WTC11 (cell line): ENCODE data around the gene GSPT2. TPM values are rescaled to one million over a fixed set of nuclear protein-coding genes. Genes with fewer than 3 reads are reported as not detected.

Experiments
- ATAC-seq: fragments of 200-7000 bp; cut with Tn5 transposase; 2 replicates; pipeline ENCODE4 v1.10.0; 2021; ENCODE audit warnings: mild to moderate bottlenecking, moderate library complexity
- CTCF ChIA-PET: fragments of 300-600 bp; sonication (Branson Sonifier 250); formaldehyde crosslinking; loops from one replicate; lab custom pipeline; 2021; ENCODE audit warnings: antibody characterized with exemption; lab: Charles Lee
- POLR2A ChIA-PET: fragments of 350-600 bp; sonication (Branson Sonifier 250); formaldehyde crosslinking; loops from one replicate; lab custom pipeline; 2021; ENCODE audit warnings: antibody characterized with exemption; lab: Charles Lee
- DNase-seq: peaks from one replicate; pipeline ENCODE4 v3.0.0; 2021; ENCODE audit warnings: low spot score
- H3K27ac Mint-ChIP-seq: 2 replicates; pipeline ENCODE4 v1.8.0; 2021; ENCODE audit warnings: mixed read lengths
- H3K27me3 Mint-ChIP-seq: 2 replicates; pipeline ENCODE4 v1.8.0; 2021; ENCODE audit warnings: low read depth, mild to moderate bottlenecking, moderate library complexity, mixed read lengths
- H3K36me3 Mint-ChIP-seq: 2 replicates; pipeline ENCODE4 v1.8.0; 2021; ENCODE audit warnings: mixed read lengths
- H3K4me1 Mint-ChIP-seq: 2 replicates; pipeline ENCODE4 v1.8.0; 2022; ENCODE audit warnings: mixed read lengths
- H3K4me3 Mint-ChIP-seq: 2 replicates; pipeline ENCODE4 v1.8.0; 2021; ENCODE audit warnings: mild to moderate bottlenecking, moderate library complexity, mixed read lengths
- H3K9me3 Mint-ChIP-seq: 2 replicates; pipeline ENCODE4 v1.8.0; 2021; ENCODE audit warnings: mixed read lengths
- ATF1 ChIP-seq: sonication (generic); formaldehyde crosslinking; IDR thresholded peaks from 2 replicates; pipeline ENCODE4 v1.8.1; 2023; ENCODE audit warnings: mild to moderate bottlenecking, moderate library complexity, missing genetic modification reagents
- CDX4 ChIP-seq: fragments of 250-450 bp; sonication (Bioruptor Pico); IDR thresholded peaks from 2 replicates; pipeline ENCODE4 v1.9.0; 2021; ENCODE audit warnings: moderate library complexity, mild to moderate bottlenecking, inconsistent platforms, borderline replicate concordance
- CREB1 ChIP-seq: sonication (generic); formaldehyde crosslinking; IDR thresholded peaks from 2 replicates; pipeline ENCODE4 v1.8.0; 2023; ENCODE audit warnings: mild to moderate bottlenecking, missing genetic modification reagents
- E2F1 ChIP-seq: sonication (generic); formaldehyde crosslinking; IDR thresholded peaks from 2 replicates; pipeline ENCODE4 v1.8.0; 2022; ENCODE audit warnings: mild to moderate bottlenecking, missing genetic modification reagents
- FOXJ3 ChIP-seq: sonication (generic); formaldehyde crosslinking; IDR thresholded peaks from 2 replicates; pipeline ENCODE4 v1.9.0; 2021; ENCODE audit warnings: missing genetic modification reagents, mild to moderate bottlenecking, borderline replicate concordance
- FOXP1 ChIP-seq: sonication (generic); formaldehyde crosslinking; IDR thresholded peaks from 2 replicates; pipeline ENCODE4 v1.8.0; 2022; ENCODE audit warnings: missing genetic modification reagents, mild to moderate bottlenecking, moderate library complexity, borderline replicate concordance
- GRHL2 ChIP-seq: fragments of 250-450 bp; sonication (Bioruptor Pico); IDR thresholded peaks from 2 replicates; pipeline ENCODE4 v1.8.0; 2022; ENCODE audit warnings: mild to moderate bottlenecking, moderate library complexity; ENCODE audit not compliant: insufficient replicate concordance, severe bottlenecking
- HMGA2 ChIP-seq: fragments of 250-450 bp; sonication (Bioruptor Pico); IDR thresholded peaks from 2 replicates; pipeline ENCODE4 v1.4.0; 2021; ENCODE audit warnings: mild to moderate bottlenecking, moderate library complexity
- JAZF1 ChIP-seq: fragments of 250-450 bp; sonication (Bioruptor Pico); IDR thresholded peaks from 2 replicates; pipeline ENCODE4 v1.9.0; 2021; ENCODE audit warnings: moderate library complexity, mild to moderate bottlenecking, inconsistent platforms
- MXD4 ChIP-seq: fragments of 250-450 bp; sonication (Bioruptor Pico); IDR thresholded peaks from 2 replicates; pipeline ENCODE4 v1.8.0; 2021; ENCODE audit warnings: mild to moderate bottlenecking, moderate library complexity, borderline replicate concordance
- NR2C2 ChIP-seq: sonication (generic); formaldehyde crosslinking; IDR thresholded peaks from 2 replicates; pipeline ENCODE4 v1.8.0; 2022; ENCODE audit warnings: mild to moderate bottlenecking, missing genetic modification reagents
- RELA ChIP-seq: sonication (generic); formaldehyde crosslinking; IDR thresholded peaks from 2 replicates; pipeline ENCODE4 v1.8.1; 2022; ENCODE audit warnings: missing genetic modification reagents, mild to moderate bottlenecking, borderline replicate concordance
- SOX15 ChIP-seq: fragments of 250-450 bp; sonication (Bioruptor Pico); IDR thresholded peaks from 2 replicates; pipeline ENCODE4 v1.9.0; 2021; ENCODE audit warnings: mild to moderate bottlenecking
- TCF7 ChIP-seq: sonication (generic); formaldehyde crosslinking; IDR thresholded peaks from 2 replicates; pipeline ENCODE4 v1.8.0; 2022; ENCODE audit warnings: mild to moderate bottlenecking, low read depth, missing genetic modification reagents, moderate library complexity
- TP53 ChIP-seq: sonication (generic); formaldehyde crosslinking; IDR thresholded peaks from 2 replicates; pipeline ENCODE4 v1.8.1; 2023; ENCODE audit warnings: mild to moderate bottlenecking, missing genetic modification reagents
- ZBTB21 ChIP-seq: sonication (generic); formaldehyde crosslinking; IDR thresholded peaks from 2 replicates; pipeline ENCODE4 v1.8.1; 2023; ENCODE audit warnings: mild to moderate bottlenecking, missing genetic modification reagents, borderline replicate concordance
- ZNF396 ChIP-seq: fragments of 250-450 bp; sonication (Bioruptor Pico); IDR thresholded peaks from 2 replicates; pipeline ENCODE4 v1.8.0; 2021; ENCODE audit warnings: mild to moderate bottlenecking, moderate library complexity, borderline replicate concordance
- ZNF512 ChIP-seq: sonication (generic); formaldehyde crosslinking; IDR thresholded peaks from 2 replicates; pipeline ENCODE4 v1.8.1; 2022; ENCODE audit warnings: missing genetic modification reagents, borderline replicate concordance
- ZSCAN18 ChIP-seq: fragments of 250-450 bp; sonication (Bioruptor Pico); IDR thresholded peaks from 2 replicates; pipeline ENCODE4 v2.1.2; 2022; ENCODE audit warnings: mild to moderate bottlenecking, moderate library complexity
- total RNA-seq: library from RNA; stranded (reverse); gene quantifications from 3 replicates; pipeline ENCODE4 v1.2.3, GENCODE V29; 2021
- TF ChIP-seq, protein P1 (sequence below): sonication (generic); formaldehyde crosslinking; IDR thresholded peaks from 2 replicates; pipeline ENCODE4 v1.8.0; 2023; ENCODE audit warnings: missing genetic modification reagents, mild to moderate bottlenecking, borderline replicate concordance
- TF ChIP-seq, protein P2 (sequence below): sonication (generic); formaldehyde crosslinking; conservative IDR thresholded peaks from 2 replicates; pipeline ENCODE4 v1.8.1; 2022; ENCODE audit warnings: mild to moderate bottlenecking, missing genetic modification reagents
- TF ChIP-seq, protein P3 (sequence below): sonication (generic); formaldehyde crosslinking; IDR thresholded peaks from 2 replicates; pipeline ENCODE4 v1.8.1; 2023; ENCODE audit warnings: mild to moderate bottlenecking, missing genetic modification reagents

GSPT2 gene
- total RNA-seq, 1 experiment from 2014 or later, result 25.9 TPM

- Mint-ChIP-seq H3K4me1 (0 out of 2 replicates have a peak, but pooled peaks cover 3% of the 10 kb centered on the region), H3K4me3 (no peak overlapping the region), H3K36me3 (no peaks in the 10 kb centered on the region), H3K27me3 (no peaks in the 10 kb centered on the region), H3K27ac (no peak overlapping the region), H3K9me3 (no peaks in the 10 kb centered on the region)
- DNase-seq (no peak), ATAC-seq (peak; percentile 50; the same call in 1 of the 2 replicates)
- CTCF ChIA-PET, result no interaction called here
- POLR2A ChIA-PET, result no interaction called here
- no peak for TF ChIP-seq ZBTB21 (CRISPR knock-in tag)
- TF ChIP-seq ZNF396 (CRISPR knock-in tag), result no peak
- TF ChIP-seq CREB1 (CRISPR knock-in tag), result no peak
- TF ChIP-seq FOXP1 (CRISPR knock-in tag), result no peak
- no peak for TF ChIP-seq TP53 (CRISPR knock-in tag)
- TF ChIP-seq CDX4 (CRISPR knock-in tag), result no peak
- no peak for TF ChIP-seq JAZF1 (CRISPR knock-in tag)
- TF ChIP-seq RELA (CRISPR knock-in tag), result no peak
- TF ChIP-seq MXD4 (CRISPR knock-in tag), result no peak
- no peak for TF ChIP-seq FOXJ3 (CRISPR knock-in tag)
- TF ChIP-seq E2F1 (CRISPR knock-in tag), result no peak
- TF ChIP-seq TCF7 (CRISPR knock-in tag), result no peak
- TF ChIP-seq ATF1 (CRISPR knock-in tag), result no peak
- no peak for TF ChIP-seq SOX15
- TF ChIP-seq HMGA2, result no peak
- no peak for TF ChIP-seq NR2C2 (CRISPR knock-in tag)
- no peak for TF ChIP-seq ZSCAN18
Observed at GRCh38 chrX:51759055-51759839, 16.0 kb downstream of the GSPT2 start.

DNA sequence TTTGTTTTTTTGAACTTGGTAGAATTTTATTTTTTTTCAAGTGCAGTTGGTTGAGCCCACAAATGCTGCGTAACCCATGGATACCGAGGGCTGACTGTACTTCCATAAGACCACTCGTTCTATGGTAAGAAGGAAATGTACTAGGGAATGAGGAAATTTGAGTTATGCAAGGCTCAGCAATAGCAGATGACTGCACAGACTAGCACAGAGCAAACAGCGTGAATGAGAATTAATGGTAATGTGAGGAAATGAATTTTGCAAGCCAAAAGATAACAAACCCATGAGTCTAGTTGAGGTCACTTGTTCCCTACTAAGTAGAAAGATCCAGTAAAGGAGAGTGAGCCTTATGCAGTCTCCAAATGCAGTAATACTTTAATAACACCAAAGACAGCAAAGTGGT, 17.4 kb downstream of the GSPT2 start:
- POLR2A ChIA-PET, result no interaction called here
- H3K36me3 Mint-ChIP-seq, result no peaks in the 10 kb centered on the region

More for the DNA sequence above, 17.4 kb downstream of the GSPT2 start:
- Mint-ChIP-seq H3K27ac (no peak overlapping the region), H3K4me1 (0 out of 2 replicates have a peak, but pooled peaks cover 3% of the 10 kb centered on the region), H3K27me3 (no peaks in the 10 kb centered on the region), H3K4me3 (no peak overlapping the region), H3K9me3 (peaks cover 4% of the 10 kb centered on the region)
- TF ChIP-seq CREB1 (CRISPR knock-in tag), result no peak
- TF ChIP-seq, protein P1, sequence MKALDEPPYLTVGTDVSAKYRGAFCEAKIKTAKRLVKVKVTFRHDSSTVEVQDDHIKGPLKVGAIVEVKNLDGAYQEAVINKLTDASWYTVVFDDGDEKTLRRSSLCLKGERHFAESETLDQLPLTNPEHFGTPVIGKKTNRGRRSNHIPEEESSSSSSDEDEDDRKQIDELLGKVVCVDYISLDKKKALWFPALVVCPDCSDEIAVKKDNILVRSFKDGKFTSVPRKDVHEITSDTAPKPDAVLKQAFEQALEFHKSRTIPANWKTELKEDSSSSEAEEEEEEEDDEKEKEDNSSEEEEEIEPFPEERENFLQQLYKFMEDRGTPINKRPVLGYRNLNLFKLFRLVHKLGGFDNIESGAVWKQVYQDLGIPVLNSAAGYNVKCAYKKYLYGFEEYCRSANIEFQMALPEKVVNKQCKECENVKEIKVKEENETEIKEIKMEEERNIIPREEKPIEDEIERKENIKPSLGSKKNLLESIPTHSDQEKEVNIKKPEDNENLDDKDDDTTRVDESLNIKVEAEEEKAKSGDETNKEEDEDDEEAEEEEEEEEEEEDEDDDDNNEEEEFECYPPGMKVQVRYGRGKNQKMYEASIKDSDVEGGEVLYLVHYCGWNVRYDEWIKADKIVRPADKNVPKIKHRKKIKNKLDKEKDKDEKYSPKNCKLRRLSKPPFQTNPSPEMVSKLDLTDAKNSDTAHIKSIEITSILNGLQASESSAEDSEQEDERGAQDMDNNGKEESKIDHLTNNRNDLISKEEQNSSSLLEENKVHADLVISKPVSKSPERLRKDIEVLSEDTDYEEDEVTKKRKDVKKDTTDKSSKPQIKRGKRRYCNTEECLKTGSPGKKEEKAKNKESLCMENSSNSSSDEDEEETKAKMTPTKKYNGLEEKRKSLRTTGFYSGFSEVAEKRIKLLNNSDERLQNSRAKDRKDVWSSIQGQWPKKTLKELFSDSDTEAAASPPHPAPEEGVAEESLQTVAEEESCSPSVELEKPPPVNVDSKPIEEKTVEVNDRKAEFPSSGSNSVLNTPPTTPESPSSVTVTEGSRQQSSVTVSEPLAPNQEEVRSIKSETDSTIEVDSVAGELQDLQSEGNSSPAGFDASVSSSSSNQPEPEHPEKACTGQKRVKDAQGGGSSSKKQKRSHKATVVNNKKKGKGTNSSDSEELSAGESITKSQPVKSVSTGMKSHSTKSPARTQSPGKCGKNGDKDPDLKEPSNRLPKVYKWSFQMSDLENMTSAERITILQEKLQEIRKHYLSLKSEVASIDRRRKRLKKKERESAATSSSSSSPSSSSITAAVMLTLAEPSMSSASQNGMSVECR (CRISPR knock-in tag), result no peak
- no peak for TF ChIP-seq ZNF512 (CRISPR knock-in tag)
- TF ChIP-seq, protein P2, sequence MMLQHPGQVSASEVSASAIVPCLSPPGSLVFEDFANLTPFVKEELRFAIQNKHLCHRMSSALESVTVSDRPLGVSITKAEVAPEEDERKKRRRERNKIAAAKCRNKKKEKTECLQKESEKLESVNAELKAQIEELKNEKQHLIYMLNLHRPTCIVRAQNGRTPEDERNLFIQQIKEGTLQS (CRISPR knock-in tag), result no peak
- TF ChIP-seq, protein P3, sequence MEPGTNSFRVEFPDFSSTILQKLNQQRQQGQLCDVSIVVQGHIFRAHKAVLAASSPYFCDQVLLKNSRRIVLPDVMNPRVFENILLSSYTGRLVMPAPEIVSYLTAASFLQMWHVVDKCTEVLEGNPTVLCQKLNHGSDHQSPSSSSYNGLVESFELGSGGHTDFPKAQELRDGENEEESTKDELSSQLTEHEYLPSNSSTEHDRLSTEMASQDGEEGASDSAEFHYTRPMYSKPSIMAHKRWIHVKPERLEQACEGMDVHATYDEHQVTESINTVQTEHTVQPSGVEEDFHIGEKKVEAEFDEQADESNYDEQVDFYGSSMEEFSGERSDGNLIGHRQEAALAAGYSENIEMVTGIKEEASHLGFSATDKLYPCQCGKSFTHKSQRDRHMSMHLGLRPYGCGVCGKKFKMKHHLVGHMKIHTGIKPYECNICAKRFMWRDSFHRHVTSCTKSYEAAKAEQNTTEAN (CRISPR knock-in tag), result no peak
- TF ChIP-seq GRHL2 (CRISPR knock-in tag), result no peak
- no peak for ATAC-seq
- CTCF ChIA-PET, result no interaction called here
- DNase-seq, result no peak
